ENCODE results near the gene CDK5.
A peak's percentile ranks its signal among the peaks of the same experiment; 100 is the strongest.
"Not testable (repeated sequence)": the region's sequence is repeated elsewhere in the genome, so short reads cannot be mapped to it uniquely, and the experiment has no call there.

CDK5 gene

DNA sequence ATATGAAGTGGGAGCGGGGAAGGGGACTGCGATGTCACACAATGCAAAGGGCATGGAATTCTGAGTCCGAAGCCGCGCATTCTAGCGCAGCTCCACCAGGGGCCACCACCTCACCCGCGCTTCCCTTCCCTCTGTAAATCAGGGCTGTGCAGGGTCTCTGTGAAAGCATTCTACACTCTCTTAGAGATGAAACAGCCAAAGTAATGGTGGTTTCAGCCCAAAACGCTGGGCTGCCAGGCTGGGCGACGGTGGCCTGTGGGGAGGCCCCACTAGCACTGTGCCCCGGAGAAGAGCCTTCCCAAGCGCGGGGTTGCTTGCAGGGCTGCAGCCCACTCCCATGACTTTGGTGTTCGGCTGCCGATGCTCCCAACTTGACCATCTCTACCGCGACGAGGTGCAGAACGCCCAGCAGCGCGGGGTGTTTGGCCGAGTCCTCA lies 44.8 kb downstream of the CDK5 start:
- Histone ChIP-seq H3K27ac (replicated peaks) (no peak overlapping the region), H3K4me3 (replicated peaks; ENCODE audit: insufficient read depth, low read length) (no peak overlapping the region), H3K27me3 (ENCODE audit: insufficient read depth, poor library complexity, severe bottlenecking) (peaks cover 6% of the 10 kb centered on the region)
- peak in 1 of 2 experiments; percentile 42 for DNase-seq (ENCODE audit: low read depth in 1 of 2, low spot score in 1 of 2)
- TF ChIP-seq, protein P1, sequence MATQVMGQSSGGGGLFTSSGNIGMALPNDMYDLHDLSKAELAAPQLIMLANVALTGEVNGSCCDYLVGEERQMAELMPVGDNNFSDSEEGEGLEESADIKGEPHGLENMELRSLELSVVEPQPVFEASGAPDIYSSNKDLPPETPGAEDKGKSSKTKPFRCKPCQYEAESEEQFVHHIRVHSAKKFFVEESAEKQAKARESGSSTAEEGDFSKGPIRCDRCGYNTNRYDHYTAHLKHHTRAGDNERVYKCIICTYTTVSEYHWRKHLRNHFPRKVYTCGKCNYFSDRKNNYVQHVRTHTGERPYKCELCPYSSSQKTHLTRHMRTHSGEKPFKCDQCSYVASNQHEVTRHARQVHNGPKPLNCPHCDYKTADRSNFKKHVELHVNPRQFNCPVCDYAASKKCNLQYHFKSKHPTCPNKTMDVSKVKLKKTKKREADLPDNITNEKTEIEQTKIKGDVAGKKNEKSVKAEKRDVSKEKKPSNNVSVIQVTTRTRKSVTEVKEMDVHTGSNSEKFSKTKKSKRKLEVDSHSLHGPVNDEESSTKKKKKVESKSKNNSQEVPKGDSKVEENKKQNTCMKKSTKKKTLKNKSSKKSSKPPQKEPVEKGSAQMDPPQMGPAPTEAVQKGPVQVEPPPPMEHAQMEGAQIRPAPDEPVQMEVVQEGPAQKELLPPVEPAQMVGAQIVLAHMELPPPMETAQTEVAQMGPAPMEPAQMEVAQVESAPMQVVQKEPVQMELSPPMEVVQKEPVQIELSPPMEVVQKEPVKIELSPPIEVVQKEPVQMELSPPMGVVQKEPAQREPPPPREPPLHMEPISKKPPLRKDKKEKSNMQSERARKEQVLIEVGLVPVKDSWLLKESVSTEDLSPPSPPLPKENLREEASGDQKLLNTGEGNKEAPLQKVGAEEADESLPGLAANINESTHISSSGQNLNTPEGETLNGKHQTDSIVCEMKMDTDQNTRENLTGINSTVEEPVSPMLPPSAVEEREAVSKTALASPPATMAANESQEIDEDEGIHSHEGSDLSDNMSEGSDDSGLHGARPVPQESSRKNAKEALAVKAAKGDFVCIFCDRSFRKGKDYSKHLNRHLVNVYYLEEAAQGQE (IDR thresholded peaks at IDR 0.05; ENCODE audit: insufficient replicate concordance, low read depth), result no peak
- TF ChIP-seq, protein P2, sequence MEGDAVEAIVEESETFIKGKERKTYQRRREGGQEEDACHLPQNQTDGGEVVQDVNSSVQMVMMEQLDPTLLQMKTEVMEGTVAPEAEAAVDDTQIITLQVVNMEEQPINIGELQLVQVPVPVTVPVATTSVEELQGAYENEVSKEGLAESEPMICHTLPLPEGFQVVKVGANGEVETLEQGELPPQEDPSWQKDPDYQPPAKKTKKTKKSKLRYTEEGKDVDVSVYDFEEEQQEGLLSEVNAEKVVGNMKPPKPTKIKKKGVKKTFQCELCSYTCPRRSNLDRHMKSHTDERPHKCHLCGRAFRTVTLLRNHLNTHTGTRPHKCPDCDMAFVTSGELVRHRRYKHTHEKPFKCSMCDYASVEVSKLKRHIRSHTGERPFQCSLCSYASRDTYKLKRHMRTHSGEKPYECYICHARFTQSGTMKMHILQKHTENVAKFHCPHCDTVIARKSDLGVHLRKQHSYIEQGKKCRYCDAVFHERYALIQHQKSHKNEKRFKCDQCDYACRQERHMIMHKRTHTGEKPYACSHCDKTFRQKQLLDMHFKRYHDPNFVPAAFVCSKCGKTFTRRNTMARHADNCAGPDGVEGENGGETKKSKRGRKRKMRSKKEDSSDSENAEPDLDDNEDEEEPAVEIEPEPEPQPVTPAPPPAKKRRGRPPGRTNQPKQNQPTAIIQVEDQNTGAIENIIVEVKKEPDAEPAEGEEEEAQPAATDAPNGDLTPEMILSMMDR (IDR thresholded peaks at IDR 0.05; ENCODE audit: insufficient read depth, low read length), result peak; percentile 19
- TF ChIP-seq SPI1 (IDR thresholded peaks at IDR 0.05; ENCODE audit: borderline replicate concordance, low read depth), result no peak

DNA sequence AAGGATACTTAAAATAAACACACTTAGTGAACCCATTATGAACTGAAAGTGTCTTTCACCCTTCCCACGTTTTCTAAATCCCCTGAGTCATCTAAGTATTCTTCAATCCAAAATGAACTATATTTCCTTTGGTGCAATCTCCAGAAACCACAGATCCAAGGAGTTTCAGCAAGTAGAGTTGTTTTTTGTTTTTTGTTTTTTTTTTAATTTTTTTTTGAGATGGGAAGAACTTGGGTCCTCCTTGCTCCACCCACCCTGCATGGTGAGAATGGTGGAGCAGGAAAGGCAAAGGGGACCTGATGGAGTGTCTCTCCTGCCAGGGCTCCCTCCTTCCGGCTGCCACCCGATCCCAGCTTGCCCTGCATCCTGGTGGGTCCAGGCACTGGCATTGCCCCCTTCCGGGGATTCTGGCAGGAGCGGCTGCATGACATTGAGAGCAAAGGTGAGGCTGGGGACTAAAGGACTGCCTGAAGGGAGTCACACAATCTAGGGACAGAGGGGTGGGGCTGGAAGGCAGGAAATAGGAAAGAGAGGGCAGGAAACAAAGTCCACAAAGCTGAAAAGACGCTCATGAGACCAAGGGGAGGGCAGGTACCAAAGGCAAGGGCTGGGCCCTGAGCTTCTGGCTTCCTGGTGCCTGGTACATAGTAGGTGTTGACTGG lies 45.5 kb downstream of the CDK5 start:
- DNase-seq (ENCODE audit: low read depth in 1 of 2, low spot score in 1 of 2), result no peak
- Histone ChIP-seq H3K27ac (replicated peaks) (no peak overlapping the region), H3K27me3 (ENCODE audit: insufficient read depth, poor library complexity, severe bottlenecking) (peaks cover 6% of the 10 kb centered on the region), H3K4me3 (replicated peaks; ENCODE audit: insufficient read depth, low read length) (no peak overlapping the region)
- TF ChIP-seq SPI1 (IDR thresholded peaks at IDR 0.05; ENCODE audit: borderline replicate concordance, low read depth) (no peak), GABPA (IDR thresholded peaks at IDR 0.05; ENCODE audit: low read depth) (no peak), POLR2AphosphoS5 (IDR thresholded peaks at IDR 0.05; ENCODE audit: low read depth) (no peak)
- TF ChIP-seq, protein P2 (IDR thresholded peaks at IDR 0.05; ENCODE audit: insufficient read depth, low read length), result no peak
- TF ChIP-seq, protein P1 (IDR thresholded peaks at IDR 0.05; ENCODE audit: insufficient replicate concordance, low read depth), result no peak

DNA sequence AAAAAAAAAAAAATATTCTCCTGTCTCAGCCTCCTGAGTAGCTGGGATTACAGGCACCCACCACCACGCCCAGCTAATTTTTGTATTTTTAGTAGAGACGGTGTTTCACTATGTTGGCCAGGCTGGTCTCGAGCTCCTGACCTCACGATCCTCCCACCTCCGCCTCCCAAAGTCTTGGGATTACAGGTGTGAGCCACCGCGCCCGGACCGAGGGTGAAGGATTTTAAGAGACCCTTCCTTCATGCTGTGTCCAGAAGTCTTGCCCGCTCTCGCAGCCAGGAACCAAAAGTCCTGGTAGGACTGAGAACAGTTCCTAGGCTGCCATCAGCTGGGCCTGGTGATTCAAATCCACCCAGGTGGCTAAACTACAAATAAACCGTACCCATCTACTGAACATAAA lies 46.1 kb downstream of the CDK5 start:
- H3K4me3 ChIP-seq (replicated peaks; ENCODE audit: insufficient read depth, low read length); H3K27ac ChIP-seq (replicated peaks); DNase-seq (ENCODE audit: low read depth in 1 of 2, low spot score in 1 of 2); H3K27me3 ChIP-seq (ENCODE audit: insufficient read depth, poor library complexity, severe bottlenecking): not testable (repeated sequence)

DNA sequence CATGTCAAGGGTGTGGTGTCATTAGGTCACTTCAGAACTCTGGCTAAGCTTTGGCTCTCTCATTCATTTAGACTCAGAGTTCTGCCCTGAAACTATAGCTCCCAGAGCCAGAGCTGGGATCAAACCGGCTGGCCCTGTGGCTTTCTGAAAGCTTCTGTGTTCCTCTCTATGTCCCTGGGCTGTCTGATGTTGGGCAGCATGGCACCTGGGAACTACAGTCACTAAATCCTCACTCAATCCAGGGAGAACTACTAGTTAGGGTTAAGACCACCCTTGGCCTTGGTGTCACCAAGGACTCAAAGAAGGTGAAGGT lies 46.6 kb downstream of the CDK5 start:
- Histone ChIP-seq H3K27me3 (ENCODE audit: insufficient read depth, poor library complexity, severe bottlenecking) (peaks cover 6% of the 10 kb centered on the region), H3K27ac (replicated peaks) (no peak overlapping the region), H3K4me3 (replicated peaks; ENCODE audit: insufficient read depth, low read length) (no peak overlapping the region)
- DNase-seq (ENCODE audit: low read depth in 1 of 2, low spot score in 1 of 2), result no peak
- TF ChIP-seq, protein P2 (IDR thresholded peaks at IDR 0.05; ENCODE audit: insufficient read depth, low read length), result no peak
- TF ChIP-seq SPI1 (IDR thresholded peaks at IDR 0.05; ENCODE audit: borderline replicate concordance, low read depth) (no peak), POLR2AphosphoS5 (IDR thresholded peaks at IDR 0.05; ENCODE audit: low read depth) (no peak), GABPA (IDR thresholded peaks at IDR 0.05; ENCODE audit: low read depth) (no peak)
- TF ChIP-seq, protein P1 (IDR thresholded peaks at IDR 0.05; ENCODE audit: insufficient replicate concordance, low read depth), result no peak

Data from HL-60 (cell line).